Mesothelial cell of epicardium (in vitro differentiated cells): ENCODE results near the gene SLC44A1. TPM values are rescaled to one million over a fixed set of nuclear protein-coding genes. Genes with fewer than 3 reads are reported as not detected.

Experiments
- DNase-seq, 2 experiments: peaks; one replicate each; pipeline ENCODE4 v3.0.0; 2021; ENCODE audit warnings: low spot score in 2 of 2; ENCODE audit not compliant: unreplicated experiment in 2 of 2
- H3K27ac Mint-ChIP-seq: 2 replicates; pipeline ENCODE4 v1.8.0; 2021; ENCODE audit warnings: mixed read lengths
- H3K27me3 Mint-ChIP-seq: 2 replicates; pipeline ENCODE4 v1.8.0; 2021; ENCODE audit warnings: low read depth, mixed read lengths
- H3K36me3 Mint-ChIP-seq: 2 replicates; pipeline ENCODE4 v1.8.0; 2021; ENCODE audit warnings: mixed read lengths
- H3K4me1 Mint-ChIP-seq: 2 replicates; pipeline ENCODE4 v1.8.0; 2021; ENCODE audit warnings: mixed read lengths
- H3K4me3 Mint-ChIP-seq: 2 replicates; pipeline ENCODE4 v1.8.0; 2021; ENCODE audit warnings: mild to moderate bottlenecking, moderate library complexity, mixed read lengths
- H3K9me3 Mint-ChIP-seq: 2 replicates; pipeline ENCODE4 v1.8.0; 2021; ENCODE audit warnings: mixed read lengths
- CTCF ChIP-seq: fragments of 200-600 bp; sonication (generic); IDR thresholded peaks from one replicate; pipeline ENCODE4 v1.5.0; 2021; ENCODE audit warnings: antibody characterized with exemption; ENCODE audit not compliant: unreplicated experiment
- total RNA-seq: library from RNA; stranded (reverse); gene quantifications from 3 replicates; pipeline ENCODE4 v1.2.1, GENCODE V29; 2021

SLC44A1 gene
- total RNA-seq, 1 donor from 2014 or later: 49.0 TPM

- no peak overlapping the region for H3K4me3 Mint-ChIP-seq
- peaks cover 5% of the 10 kb centered on the region for H3K4me1 Mint-ChIP-seq
- H3K27ac Mint-ChIP-seq: no peak overlapping the region
- no peak for DNase-seq
- H3K9me3 Mint-ChIP-seq: no peaks in the 10 kb centered on the region
- H3K27me3 Mint-ChIP-seq: no peaks in the 10 kb centered on the region
- TF ChIP-seq CTCF: no peak
- H3K36me3 Mint-ChIP-seq: peaks cover 17% of the 10 kb centered on the region
Measured at GRCh38 chr9:105357937-105358336, 113.5 kb downstream of the SLC44A1 start.

GRCh38 chr9:105359892-105360291 is 115.4 kb downstream of the SLC44A1 start:
- no peaks in the 10 kb centered on the region for H3K9me3 Mint-ChIP-seq
- peaks cover 12% of the 10 kb centered on the region for H3K36me3 Mint-ChIP-seq
- peaks cover 5% of the 10 kb centered on the region for H3K4me1 Mint-ChIP-seq
- DNase-seq: no peak
- H3K27ac Mint-ChIP-seq: no peak overlapping the region
- H3K27me3 Mint-ChIP-seq: no peaks in the 10 kb centered on the region
- no peak overlapping the region for H3K4me3 Mint-ChIP-seq
- TF ChIP-seq CTCF: no peak

- no peak for DNase-seq
- Mint-ChIP-seq H3K9me3 (no peaks in the 10 kb centered on the region), H3K4me1 (peaks cover 5% of the 10 kb centered on the region), H3K36me3 (peaks cover 12% of the 10 kb centered on the region), H3K4me3 (no peak overlapping the region), H3K27ac (no peak overlapping the region), H3K27me3 (no peaks in the 10 kb centered on the region)
- TF ChIP-seq CTCF: no peak
Measured at GRCh38 chr9:105360344-105360743, 115.9 kb downstream of the SLC44A1 start.

GRCh38 chr9:105361873-105362272 is 117.4 kb downstream of the SLC44A1 start:
- Mint-ChIP-seq H3K4me1 (peaks cover 5% of the 10 kb centered on the region), H3K36me3 (peaks cover 19% of the 10 kb centered on the region)

GRCh38 chr9:105362470-105362869 is 118.0 kb downstream of the SLC44A1 start:
- TF ChIP-seq CTCF: no peak
- peaks cover 20% of the 10 kb centered on the region for H3K36me3 Mint-ChIP-seq
- H3K4me1 Mint-ChIP-seq: peaks cover 5% of the 10 kb centered on the region
- no peak overlapping the region for H3K27ac Mint-ChIP-seq
- no peaks in the 10 kb centered on the region for H3K27me3 Mint-ChIP-seq
- H3K4me3 Mint-ChIP-seq: no peak overlapping the region
- no peak for DNase-seq
- H3K9me3 Mint-ChIP-seq: no peaks in the 10 kb centered on the region

More at GRCh38 chr9:105361873-105362272, 117.4 kb downstream of the SLC44A1 start:
- DNase-seq: no peak
- Mint-ChIP-seq H3K9me3 (no peaks in the 10 kb centered on the region), H3K27me3 (no peaks in the 10 kb centered on the region), H3K4me3 (no peak overlapping the region), H3K27ac (no peak overlapping the region)
- no peak for TF ChIP-seq CTCF

- no peaks in the 10 kb centered on the region for H3K9me3 Mint-ChIP-seq
- no peaks in the 10 kb centered on the region for H3K27me3 Mint-ChIP-seq
- H3K36me3 Mint-ChIP-seq: peaks cover 23% of the 10 kb centered on the region
- no peak for TF ChIP-seq CTCF
- H3K4me1 Mint-ChIP-seq: peaks cover under 1% of the 10 kb centered on the region
- H3K4me3 Mint-ChIP-seq: no peak overlapping the region
- no peak for DNase-seq
- no peak overlapping the region for H3K27ac Mint-ChIP-seq
Measured at GRCh38 chr9:105363837-105364236, 119.4 kb downstream of the SLC44A1 start.
